Measurements from ENCODE around the gene NFATC2IP. TPM values are rescaled to one million over a fixed set of nuclear protein-coding genes. Genes with fewer than 3 reads are reported as not detected.

Gene NFATC2IP
- total and polyA plus RNA-seq, 2 of the 4 experiments (the other 2 are of a cell fraction): 10.0 to 29.1 TPM

- Histone ChIP-seq H3K79me1 (ENCODE audit: low read depth in 1 of 2, low read length in 2 of 2) (peaks cover 8 to 34% of the 10 kb centered on the region in 2 experiments), H3K4ac (ENCODE audit: low read depth, low read length) (no peak overlapping the region), H2BK5ac (ENCODE audit: low read depth, low read length, poor library complexity, severe bottlenecking) (no peak overlapping the region), H4K91ac (ENCODE audit: insufficient read depth, low read depth, low read length) (no peak overlapping the region), H3K27me3 (ENCODE audit: control insufficient read depth, insufficient read depth, low read length) (no peaks in the 10 kb centered on the region), H4K5ac (ENCODE audit: low read depth, low read length) (no peak overlapping the region), H3K4me3 (ENCODE audit: insufficient read depth, low read depth, low read length) (no peak overlapping the region), H3K4me1 (ENCODE audit: control insufficient read depth, insufficient read depth, low read length) (no peaks in the 10 kb centered on the region), H3K23ac (ENCODE audit: low read depth, low read length) (no peak overlapping the region), H3K18ac (ENCODE audit: low read depth, low read length) (no peak overlapping the region), H3K9me3 (ENCODE audit: control insufficient read depth, insufficient read depth, low read length) (peaks cover 2% of the 10 kb centered on the region; the same call in 1 of the 2 replicates), H2AK5ac (ENCODE audit: low read depth, low read length) (no peak overlapping the region), H2BK120ac (ENCODE audit: low read depth, low read length) (no peak overlapping the region), H2AK9ac (replicated peaks; ENCODE audit: low read depth, low read length, poor library complexity) (no peak overlapping the region), H3K14ac (replicated peaks; ENCODE audit: low read depth, low read length) (no peak overlapping the region), H2BK15ac (ENCODE audit: low read depth, low read length) (no peak overlapping the region), H3K9ac (ENCODE audit: low read depth, low read length) (no peak overlapping the region), H3K4me2 (ENCODE audit: low read depth, low read length) (no peak overlapping the region), H4K20me1 (ENCODE audit: insufficient read depth, low read length) (0 out of 2 replicates have a peak, but pooled peaks cover 3% of the 10 kb centered on the region), H3K27ac (ENCODE audit: insufficient read depth, low read length) (no peak overlapping the region), H2BK20ac (ENCODE audit: low read depth, low read length) (no peak overlapping the region), H3K9me1 (ENCODE audit: insufficient read depth, low read length) (peaks cover 4% of the 10 kb centered on the region; the same call in 1 of the 2 replicates), H4K8ac (ENCODE audit: low read depth in 2 of 2, low read length in 2 of 2) (no peak overlapping the region), H3K56ac (ENCODE audit: extremely low read depth, insufficient read depth, low read length) (no peak overlapping the region), H3K36me3 (ENCODE audit: control insufficient read depth, insufficient read depth, low read length) (peaks cover 64% of the 10 kb centered on the region), H2AFZ (replicated peaks; ENCODE audit: low read length, poor library complexity) (no peak overlapping the region)
- POLR2A ChIA-PET (ENCODE audit: unreplicated experiment): no interaction called here
- WGBS, 2 experiments (ENCODE audit: extremely low coverage in 2 of 2, insufficient read length in 1 of 2): 70% methylated on average over 2 of the region's 12 CpGs; no CpG with 5 or more reads in 1 of the 2 experiments
- BruUV-seq (replicated peaks): no TSS peak
- dilution Hi-C loops (cut with HindIII; ENCODE audit: low sequenced_read_pairs, unreplicated experiment) (no loop called here), in situ Hi-C loops (cut with MboI; ENCODE audit: low sequenced_read_pairs) (no loop called here), intact Hi-C loops (cut with micrococcal nuclease) (no loop called here)
- ATAC-seq (ENCODE audit: low read depth) (no peak), DNase-seq (no peak)
- no peak for TF ChIP-seq RCOR1 (IDR thresholded peaks at IDR 0.05; ENCODE audit: insufficient replicate concordance, low read length)
- peak; percentile 56 for TF ChIP-seq CTCF (conservative IDR thresholded peaks at IDR 0.05; ENCODE audit: low read depth, low read length)
- CTCF ChIA-PET: interaction anchor here (0.5 kb wide), 1 partner anchor 260 kb away, joined by 3 read pairs; no protein-coding TSS in a partner anchor
Measured at GRCh38 chr16:28981517-28981916, 30.8 kb downstream of the NFATC2IP start.
